Ishikawa (cell line): ENCODE data around the gene LOXHD1.

ENCODE experiments used
- CEBPB ChIP-seq: IDR thresholded peaks from 2 replicates; pipeline ENCODE4 v1.6.1; 2012
- CREB1 ChIP-seq: IDR thresholded peaks from 2 replicates; pipeline ENCODE4 v1.6.1; 2012; ENCODE audit warnings: low read depth
- EGR1 ChIP-seq: IDR thresholded peaks from 2 replicates; pipeline ENCODE4 v1.6.1; 2012
- EP300 ChIP-seq: IDR thresholded peaks from 2 replicates; pipeline ENCODE4 v1.6.1; 2012; ENCODE audit warnings: borderline replicate concordance
- FOXM1 ChIP-seq: IDR thresholded peaks from 2 replicates; pipeline ENCODE4 v1.6.1; 2012; ENCODE audit warnings: low read depth, borderline replicate concordance
- NFIC ChIP-seq: IDR thresholded peaks from 2 replicates; pipeline ENCODE4 v1.6.1; 2012
- RAD21 ChIP-seq: IDR thresholded peaks from 2 replicates; pipeline ENCODE4 v1.6.1; 2012; ENCODE audit warnings: low read depth
- TAF1 ChIP-seq: IDR thresholded peaks from 2 replicates; pipeline ENCODE4 v1.6.1; 2012; ENCODE audit warnings: low read depth, mild to moderate bottlenecking
- TCF12 ChIP-seq: IDR thresholded peaks from 2 replicates; pipeline ENCODE4 v1.6.1; 2012; ENCODE audit warnings: low read depth
- TEAD4 ChIP-seq: IDR thresholded peaks from 2 replicates; pipeline ENCODE4 v1.6.1; 2012
- USF1 ChIP-seq: IDR thresholded peaks from 2 replicates; pipeline ENCODE4 v1.6.1; 2012
- YY1 ChIP-seq: IDR thresholded peaks from 2 replicates; pipeline ENCODE4 v1.6.1; 2012; ENCODE audit warnings: low read depth
- ZBTB7A ChIP-seq: IDR thresholded peaks from 2 replicates; pipeline ENCODE4 v1.6.1; 2012; ENCODE audit warnings: low read depth
- TF ChIP-seq, protein P1 (sequence below): IDR thresholded peaks from 2 replicates; pipeline ENCODE4 v1.6.1; 2012
- TF ChIP-seq, protein P2 (sequence below): IDR thresholded peaks from 2 replicates; pipeline ENCODE4 v1.6.1; 2012; ENCODE audit warnings: low read depth, mild to moderate bottlenecking

LOXHD1 gene

DNA sequence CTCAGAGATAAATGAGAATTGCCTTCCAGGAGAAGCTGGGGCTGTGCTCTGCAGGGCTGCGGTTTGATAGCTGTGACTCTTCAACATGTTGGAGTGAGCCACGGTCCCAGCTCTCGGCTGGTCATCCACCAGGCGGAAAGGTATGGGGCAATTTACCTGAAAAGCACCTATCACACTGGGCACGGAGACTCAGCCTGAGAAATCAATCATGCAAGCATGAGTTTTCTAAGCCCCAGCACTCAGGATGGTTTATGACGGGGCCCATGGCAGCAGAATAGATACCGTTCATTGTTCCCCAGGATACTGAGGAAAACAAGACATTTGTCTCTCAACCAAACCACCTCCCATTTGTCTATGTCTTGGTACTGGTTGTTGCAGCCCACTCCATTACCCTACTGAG, 83.9 kb downstream of the LOXHD1 start:
- no peak for TF ChIP-seq TCF12
- TF ChIP-seq NFIC = no peak

GRCh38 chr18:46571756-46572155, 85.3 kb downstream of the LOXHD1 start:
- TF ChIP-seq FOXM1 (no peak), ZBTB7A (no peak), NFIC (no peak), EP300 (no peak), EGR1 (no peak), USF1 (no peak)
- TF ChIP-seq, protein P1, sequence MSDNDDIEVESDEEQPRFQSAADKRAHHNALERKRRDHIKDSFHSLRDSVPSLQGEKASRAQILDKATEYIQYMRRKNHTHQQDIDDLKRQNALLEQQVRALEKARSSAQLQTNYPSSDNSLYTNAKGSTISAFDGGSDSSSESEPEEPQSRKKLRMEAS = no peak

- TF ChIP-seq EGR1 (no peak), CREB1 (no peak), USF1 (no peak), TAF1 (no peak), YY1 (no peak), NFIC (no peak), TCF12 (no peak), TEAD4 (no peak), EP300 (no peak), ZBTB7A (no peak), RAD21 (no peak), CEBPB (no peak), FOXM1 (no peak)
- TF ChIP-seq, protein P1 = no peak
- TF ChIP-seq, protein P2, sequence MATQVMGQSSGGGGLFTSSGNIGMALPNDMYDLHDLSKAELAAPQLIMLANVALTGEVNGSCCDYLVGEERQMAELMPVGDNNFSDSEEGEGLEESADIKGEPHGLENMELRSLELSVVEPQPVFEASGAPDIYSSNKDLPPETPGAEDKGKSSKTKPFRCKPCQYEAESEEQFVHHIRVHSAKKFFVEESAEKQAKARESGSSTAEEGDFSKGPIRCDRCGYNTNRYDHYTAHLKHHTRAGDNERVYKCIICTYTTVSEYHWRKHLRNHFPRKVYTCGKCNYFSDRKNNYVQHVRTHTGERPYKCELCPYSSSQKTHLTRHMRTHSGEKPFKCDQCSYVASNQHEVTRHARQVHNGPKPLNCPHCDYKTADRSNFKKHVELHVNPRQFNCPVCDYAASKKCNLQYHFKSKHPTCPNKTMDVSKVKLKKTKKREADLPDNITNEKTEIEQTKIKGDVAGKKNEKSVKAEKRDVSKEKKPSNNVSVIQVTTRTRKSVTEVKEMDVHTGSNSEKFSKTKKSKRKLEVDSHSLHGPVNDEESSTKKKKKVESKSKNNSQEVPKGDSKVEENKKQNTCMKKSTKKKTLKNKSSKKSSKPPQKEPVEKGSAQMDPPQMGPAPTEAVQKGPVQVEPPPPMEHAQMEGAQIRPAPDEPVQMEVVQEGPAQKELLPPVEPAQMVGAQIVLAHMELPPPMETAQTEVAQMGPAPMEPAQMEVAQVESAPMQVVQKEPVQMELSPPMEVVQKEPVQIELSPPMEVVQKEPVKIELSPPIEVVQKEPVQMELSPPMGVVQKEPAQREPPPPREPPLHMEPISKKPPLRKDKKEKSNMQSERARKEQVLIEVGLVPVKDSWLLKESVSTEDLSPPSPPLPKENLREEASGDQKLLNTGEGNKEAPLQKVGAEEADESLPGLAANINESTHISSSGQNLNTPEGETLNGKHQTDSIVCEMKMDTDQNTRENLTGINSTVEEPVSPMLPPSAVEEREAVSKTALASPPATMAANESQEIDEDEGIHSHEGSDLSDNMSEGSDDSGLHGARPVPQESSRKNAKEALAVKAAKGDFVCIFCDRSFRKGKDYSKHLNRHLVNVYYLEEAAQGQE = no peak
Observed at GRCh38 chr18:46570666-46571065, 86.4 kb downstream of the LOXHD1 start.

DNA sequence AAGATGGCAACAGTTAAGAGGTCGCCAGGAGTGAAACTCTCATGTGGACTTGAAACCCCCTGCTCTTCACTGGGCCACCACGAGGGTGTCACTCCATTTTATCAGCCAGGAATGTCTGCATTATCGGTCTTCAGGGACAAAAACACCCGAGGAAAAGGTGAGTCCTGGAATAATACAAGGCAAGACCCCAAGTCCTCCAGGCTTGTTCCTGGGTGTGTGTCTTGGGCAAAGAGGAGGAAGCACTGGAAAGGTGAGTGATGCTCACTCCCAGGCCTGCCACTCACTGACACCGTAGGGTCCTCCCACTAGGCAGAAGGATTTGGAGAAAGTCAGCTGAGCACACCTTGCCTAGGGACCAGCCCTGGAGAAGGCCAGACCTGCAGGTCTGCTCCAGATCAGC, 86.9 kb downstream of the LOXHD1 start:
- TF ChIP-seq, protein P1 = no peak
- no peak for TF ChIP-seq NFIC
- TF ChIP-seq EGR1 = no peak
- TF ChIP-seq YY1 = no peak
- no peak for TF ChIP-seq TEAD4

- TF ChIP-seq EGR1 = no peak
- no peak for TF ChIP-seq TCF12
- TF ChIP-seq USF1 = no peak
- TF ChIP-seq, protein P1 = no peak
Observed at GRCh38 chr18:46569211-46569610, 87.8 kb downstream of the LOXHD1 start.

DNA sequence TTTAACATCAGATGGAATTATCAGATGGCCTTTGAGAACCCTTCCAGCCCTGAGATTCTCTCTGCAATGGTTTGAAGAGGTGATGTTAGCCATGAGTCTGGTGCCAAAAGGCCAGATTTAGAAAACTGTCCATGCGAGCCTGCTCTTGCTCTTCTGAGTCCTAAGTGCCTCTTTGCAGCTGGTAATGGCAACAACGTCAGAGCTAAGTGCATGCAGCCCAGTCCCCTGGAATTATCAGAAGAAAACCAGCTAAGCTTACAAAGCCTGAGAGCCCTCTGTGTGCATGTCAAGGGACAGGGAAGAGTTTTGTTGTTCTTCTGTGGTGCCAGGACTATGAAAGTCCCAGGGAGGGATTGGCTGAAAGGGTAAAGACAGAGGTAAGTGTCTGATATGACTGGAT, 89.8 kb downstream of the LOXHD1 start:
- TF ChIP-seq USF1 (no peak), TAF1 (no peak), EP300 (no peak)
- TF ChIP-seq, protein P1 = no peak

- TF ChIP-seq TEAD4 (no peak), USF1 (no peak), YY1 (no peak), NFIC (no peak), RAD21 (no peak), TAF1 (no peak), CREB1 (no peak), TCF12 (no peak)
- TF ChIP-seq, protein P2 = no peak
- TF ChIP-seq, protein P1 = no peak
Observed at GRCh38 chr18:46566111-46566510, 90.9 kb downstream of the LOXHD1 start.
